ENCODE data around the gene TCP1. TPM values are rescaled to one million over a fixed set of nuclear protein-coding genes. Genes with fewer than 3 reads are reported as not detected.

Gene TCP1
- total and polyA plus RNA-seq, 8 donors: 112 to 267 (median 245) TPM

GRCh38 chr6:159758031-159759001 lies 31.1 kb downstream of the TCP1 start:
- DNase-seq (no peak), ATAC-seq (no peak)
- Histone ChIP-seq H3K36me3 (peaks cover 0 to 68% of the 10 kb centered on the region in 2 donors), H3K27ac (no peak overlapping the region), H3K9me3 (no peaks in the 10 kb centered on the region), H3K27me3 (no peaks in the 10 kb centered on the region), H3K4me3 (no peak overlapping the region), H3K4me1 (peaks cover 6 to 27% of the 10 kb centered on the region in 2 donors)
- no peak for TF ChIP-seq CTCF (IDR thresholded peaks at IDR 0.05)
- intact Hi-C loops (cut with DNase I): no loop called here

GRCh38 chr6:159756508-159756907 lies 32.9 kb downstream of the TCP1 start:
- Histone ChIP-seq H3K9me3 (no peaks in the 10 kb centered on the region), H3K4me3 (no peak overlapping the region), H3K27me3 (no peaks in the 10 kb centered on the region), H3K4me1 (peaks cover 0 to 18% of the 10 kb centered on the region in 2 donors), H3K27ac (no peak overlapping the region), H3K36me3 (peaks cover 0 to 79% of the 10 kb centered on the region in 2 donors)
- intact Hi-C loops (cut with DNase I): no loop called here
- DNase-seq: no peak
- no peak for TF ChIP-seq CTCF (IDR thresholded peaks at IDR 0.05)
- ATAC-seq: peak; percentile 57

- ATAC-seq (peak; percentile 10), DNase-seq (no peak)
- H3K4me3 ChIP-seq: no peak overlapping the region
- peaks cover 0 to 91% of the 10 kb centered on the region in 2 donors for H3K36me3 ChIP-seq
- no peaks in the 10 kb centered on the region for H3K9me3 ChIP-seq
- TF ChIP-seq CTCF (IDR thresholded peaks at IDR 0.05): no peak
- H3K4me1 ChIP-seq: peaks cover 0 to 7% of the 10 kb centered on the region in 2 donors
- intact Hi-C loops (cut with DNase I): no loop called here
- no peaks in the 10 kb centered on the region for H3K27me3 ChIP-seq
- no peak overlapping the region for H3K27ac ChIP-seq
These were observed 34.2 kb downstream of the TCP1 start for GRCh38 chr6:159754959-159755914.

- no peak for ATAC-seq
- Histone ChIP-seq H3K27ac (no peak overlapping the region), H3K36me3 (peaks cover 0 to 99% of the 10 kb centered on the region in 2 donors), H3K4me3 (no peak overlapping the region), H3K4me1 (no peaks in the 10 kb centered on the region), H3K27me3 (no peaks in the 10 kb centered on the region), H3K9me3 (no peaks in the 10 kb centered on the region)
- TF ChIP-seq CTCF (IDR thresholded peaks at IDR 0.05): no peak
- no peak for DNase-seq
- intact Hi-C loops (cut with DNase I): no loop called here
These were observed 35.0 kb downstream of the TCP1 start for GRCh38 chr6:159754401-159754800.
